AG10803 (cell line): Measurements from ENCODE around the gene USF2.

Experiments
- DNase-seq: peaks from one replicate; pipeline ENCODE4 v3.0.0; 2010; ENCODE audit warnings: low read depth
- H3K4me3 ChIP-seq: 2 replicates; pipeline ENCODE4 v1.5.1; 2011; ENCODE audit warnings: mild to moderate bottlenecking, low read length, control low read depth
- CTCF ChIP-seq: conservative IDR thresholded peaks from 2 replicates; pipeline ENCODE4 v1.5.1; 2011; ENCODE audit warnings: mild to moderate bottlenecking, low read length, control low read depth, inconsistent platforms

USF2 gene

GRCh38 chr19:35329323-35329722, 60.6 kb downstream of the USF2 start:
- no peak for DNase-seq
- TF ChIP-seq CTCF = no peak
- no peak overlapping the region for H3K4me3 ChIP-seq
